CD14-positive monocyte (primary cell): ENCODE measurements around the gene ADK. TPM values are rescaled to one million over a fixed set of nuclear protein-coding genes. Genes with fewer than 3 reads are reported as not detected.

Experiments used
- DNase-seq, 3 donors: peaks; one replicate each; pipeline ENCODE4 v3.0.0-alpha.2; 2011 to 2022
- H2AFZ ChIP-seq: 2 replicates; pipeline ENCODE4 v1.6.0; 2012; ENCODE audit warnings: mild to moderate bottlenecking, low read depth, low read length, inconsistent platforms; ENCODE audit not compliant: insufficient read depth, poor library complexity, severe bottlenecking
- H3K27ac ChIP-seq, 2 donors: 1 replicate in 1 of 2; 2 replicates in 1 of 2; pipeline ENCODE4 v1.5.1; 2012 to 2013; ENCODE audit warnings: low read length in 2 of 2, control low read depth in 1 of 2, inconsistent platforms in 1 of 2, low read depth in 1 of 2, mild to moderate bottlenecking in 1 of 2
- H3K27me3 ChIP-seq, 2 donors: one replicate each; pipeline versions ENCODE4 v1.6.0 to v1.6.1; 2011 to 2013; ENCODE audit warnings: low read length in 2 of 2; ENCODE audit not compliant: control insufficient read depth in 2 of 2, insufficient read depth in 2 of 2
- H3K36me3 ChIP-seq, 2 donors: replicated peaks in 1 of 2; 1 replicate in 1 of 2; 2 replicates in 1 of 2; pipeline versions ENCODE4 v1.5.1 to v1.6.1; 2012 to 2013; ENCODE audit warnings: low read length in 2 of 2, control low read depth in 1 of 2, inconsistent platforms in 1 of 2, mild to moderate bottlenecking in 1 of 2; ENCODE audit not compliant: insufficient read depth in 2 of 2, control insufficient read depth in 1 of 2
- H3K4me1 ChIP-seq, 2 donors: 1 replicate in 1 of 2; 2 replicates in 1 of 2; pipeline versions ENCODE4 v1.5.1 to v1.6.1; 2012 to 2013; ENCODE audit warnings: low read length in 2 of 2, control low read depth in 1 of 2, inconsistent platforms in 1 of 2, mild to moderate bottlenecking in 1 of 2, moderate library complexity in 1 of 2; ENCODE audit not compliant: insufficient read depth in 2 of 2, control insufficient read depth in 1 of 2
- H3K4me2 ChIP-seq: replicated peaks from 2 replicates; pipeline ENCODE3; 2012; ENCODE audit warnings: low read length, moderate library complexity, mild to moderate bottlenecking; ENCODE audit not compliant: poor library complexity, severe bottlenecking; ENCODE audit errors: extremely low read depth
- H3K4me3 ChIP-seq, 3 experiments: fragments of 200-600 bp in 1 of 3; sonication (generic) in 1 of 3; replicated peaks in 1 of 3; 1 replicate in 2 of 3; 2 replicates in 1 of 3; pipeline ENCODE4 v1.5.1; 2011 to 2013; ENCODE audit warnings: low read length in 3 of 3, mild to moderate bottlenecking in 3 of 3, control low read depth in 2 of 3, low read depth in 2 of 3, inconsistent platforms in 1 of 3, moderate library complexity in 1 of 3
- H3K79me2 ChIP-seq: 2 replicates; pipeline ENCODE4 v1.6.0; 2012; ENCODE audit warnings: mild to moderate bottlenecking, control low read depth, inconsistent platforms, low read length, moderate library complexity; ENCODE audit not compliant: insufficient read depth
- H3K9ac ChIP-seq: 2 replicates; pipeline ENCODE4 v1.6.0; 2017; ENCODE audit warnings: low read length, mild to moderate bottlenecking; ENCODE audit not compliant: insufficient read depth, poor library complexity, severe bottlenecking
- H3K9me3 ChIP-seq, 2 donors: replicated peaks in 1 of 2; 1 replicate in 1 of 2; 2 replicates in 1 of 2; pipeline versions ENCODE4 v1.5.1 to v1.6.1; 2012 to 2013; ENCODE audit warnings: low read length in 2 of 2, control low read depth in 1 of 2; ENCODE audit not compliant: control insufficient read depth in 1 of 2, insufficient read depth in 1 of 2
- H4K20me1 ChIP-seq: 2 replicates; pipeline ENCODE4 v1.6.0; 2012; ENCODE audit warnings: mild to moderate bottlenecking, low read length, control low read depth, moderate library complexity; ENCODE audit not compliant: insufficient read depth
- H3K27ac Mint-ChIP-seq, 7 donors: one replicate each; pipeline ENCODE4 v1.8.0; 2020; ENCODE audit warnings: mild to moderate bottlenecking in 7 of 7, mixed read lengths in 7 of 7, moderate library complexity in 6 of 7, inconsistent platforms in 2 of 7
- H3K27me3 Mint-ChIP-seq, 3 donors: one replicate each; pipeline ENCODE4 v1.8.0; 2021 to 2022; ENCODE audit warnings: low read depth in 3 of 3, mild to moderate bottlenecking in 3 of 3, mixed read lengths in 3 of 3, moderate library complexity in 3 of 3, inconsistent platforms in 1 of 3
- H3K36me3 Mint-ChIP-seq, 2 donors: one replicate each; pipeline ENCODE4 v1.8.0; 2020; ENCODE audit warnings: mixed read lengths in 2 of 2, inconsistent platforms in 1 of 2, mild to moderate bottlenecking in 1 of 2
- H3K4me1 Mint-ChIP-seq: one replicate; pipeline ENCODE4 v1.8.0; 2020; ENCODE audit warnings: mild to moderate bottlenecking, mixed read lengths
- H3K4me3 Mint-ChIP-seq, 2 donors: one replicate each; pipeline ENCODE4 v1.8.0; 2020; ENCODE audit warnings: mild to moderate bottlenecking in 2 of 2, mixed read lengths in 2 of 2, moderate library complexity in 1 of 2
- H3K9me3 Mint-ChIP-seq, 7 donors: one replicate each; pipeline ENCODE4 v1.8.0; 2020 to 2022; ENCODE audit warnings: mixed read lengths in 7 of 7, mild to moderate bottlenecking in 6 of 7, moderate library complexity in 6 of 7, inconsistent platforms in 2 of 7
- CTCF ChIP-seq: fragments of 200-600 bp; IDR thresholded peaks from one replicate; pipeline ENCODE4 v1.8.0; 2022; ENCODE audit warnings: antibody characterized with exemption, mild to moderate bottlenecking
- WGBS: methylation state at CpG from one replicate; pipeline ENCODE4 v1.1.5; 2013; ENCODE audit warnings: missing lambda C conversion rate; ENCODE audit not compliant: insufficient coverage; 5-methylcytosine and 5-hydroxymethylcytosine counted together
- intact Hi-C, 2 donors: fragments of 100-400 bp; cut with micrococcal nuclease; formaldehyde crosslinking; loops; one replicate each; pipeline versions ENCODE4 v1.15.0 to v1.15.1; 2023
- polyA plus RNA-seq, 3 donors: library from polyadenylated mRNA; depleted of rRNA in 1 of 3; unstranded in 2 of 3; stranded (reverse) in 1 of 3; fragments of 300-500 nt in 2 of 3; fragments of >200 nt in 1 of 3; fragmentation: Illumina TruSeq in 2 of 3; gene quantifications; 1 replicate in 2 of 3; 2 replicates in 1 of 3; pipeline ENCODE4 v1.2.3, GENCODE V29; 2012 to 2021

ADK gene
- polyA plus RNA-seq, 3 donors = 6.4 to 38.2 (median 35.7) TPM

GRCh38 chr10:74234569-74234968 lies 83.5 kb downstream of the ADK start:
- H3K27ac ChIP-seq = no peak overlapping the region

GRCh38 chr10:74238031-74238431 lies 87.0 kb downstream of the ADK start:
- H3K4me3 ChIP-seq = peak overlapping the region in 2 of 3 experiments; percentile 22 to 43
- peak; percentile 35 to 63 (median 36) for DNase-seq
- peaks cover 10 to 14% of the 10 kb centered on the region in 2 donors for H3K4me1 ChIP-seq
- peak overlapping the region; percentile 17 to 70 for H3K27ac ChIP-seq
- no peaks in the 10 kb centered on the region for H3K27me3 ChIP-seq
- no peak overlapping the region for H3K9ac ChIP-seq
- 49% methylated on average over 6 of the region's 6 CpGs for WGBS
- H3K4me3 Mint-ChIP-seq = peak overlapping the region; percentile 50 to 68
- H2AFZ ChIP-seq = peak overlapping the region; percentile 51
- H3K27me3 Mint-ChIP-seq = no peaks in the 10 kb centered on the region
- intact Hi-C loops = no loop called here
- H3K36me3 Mint-ChIP-seq = peaks cover 5 to 9% of the 10 kb centered on the region in 2 donors
- peak overlapping the region; percentile 54 for H3K4me2 ChIP-seq
- no peak for TF ChIP-seq CTCF
- H3K9me3 Mint-ChIP-seq = no peaks in the 10 kb centered on the region
- peaks cover 3% of the 10 kb centered on the region for H3K79me2 ChIP-seq
- no peaks in the 10 kb centered on the region for H4K20me1 ChIP-seq
- H3K27ac Mint-ChIP-seq = peak overlapping the region; percentile 51 to 86 (median 78)
- H3K9me3 ChIP-seq = no peaks in the 10 kb centered on the region
- peaks cover 4 to 5% of the 10 kb centered on the region in 2 donors for H3K36me3 ChIP-seq
- H3K4me1 Mint-ChIP-seq = peaks cover 10% of the 10 kb centered on the region

More at GRCh38 chr10:74234569-74234968, 83.5 kb downstream of the ADK start:
- intact Hi-C loops = loop anchor here in 1 of 2 donors (5.0 kb wide), 1 partner anchor 82 kb away; the partner anchor contains the start of genes ADK and AP3M1
- no peaks in the 10 kb centered on the region for H4K20me1 ChIP-seq
- no peaks in the 10 kb centered on the region for H3K36me3 ChIP-seq
- no peak overlapping the region for H3K4me3 ChIP-seq
- no CpG with 5 or more reads among the region's 1 CpG for WGBS
- peak; percentile 55 for TF ChIP-seq CTCF
- H3K9ac ChIP-seq = no peak overlapping the region
- H3K4me3 Mint-ChIP-seq = no peak overlapping the region
- no peaks in the 10 kb centered on the region for H3K27me3 ChIP-seq
- peaks cover 0 to 3% of the 10 kb centered on the region in 2 donors for H3K36me3 Mint-ChIP-seq
- no peaks in the 10 kb centered on the region for H3K9me3 Mint-ChIP-seq
- H2AFZ ChIP-seq = no peak overlapping the region
- peaks cover 10 to 14% of the 10 kb centered on the region in 2 donors for H3K4me1 ChIP-seq
- peaks cover 14% of the 10 kb centered on the region for H3K4me1 Mint-ChIP-seq
- peaks cover 3% of the 10 kb centered on the region for H3K79me2 ChIP-seq
- no peak overlapping the region for H3K27ac Mint-ChIP-seq
- no peak overlapping the region for H3K4me2 ChIP-seq
- H3K27me3 Mint-ChIP-seq = no peaks in the 10 kb centered on the region
- no peak for DNase-seq
- H3K9me3 ChIP-seq = no peaks in the 10 kb centered on the region
